Kidney epithelial cell (primary cell): Measurements from ENCODE around the gene EMID1. TPM values are rescaled to one million over a fixed set of nuclear protein-coding genes. Genes with fewer than 3 reads are reported as not detected.
A peak's percentile ranks its signal among the peaks of the same experiment; 100 is the strongest.

Source experiments
- DNase-seq: peaks from one replicate; pipeline ENCODE4 v3.0.0-alpha.2; 2010; ENCODE audit warnings: low read depth
- H3K27me3 ChIP-seq: 2 replicates; pipeline ENCODE4 v1.6.0; 2011; ENCODE audit warnings: low read length; ENCODE audit not compliant: control insufficient read depth, insufficient read depth
- H3K36me3 ChIP-seq: 2 replicates; pipeline ENCODE4 v1.5.1; 2011; ENCODE audit warnings: low read length; ENCODE audit not compliant: control insufficient read depth, insufficient read depth
- H3K4me3 ChIP-seq: 2 replicates; pipeline ENCODE4 v1.5.1; 2011; ENCODE audit warnings: low read depth, mild to moderate bottlenecking, control low read depth, low read length
- total RNA-seq: library from RNA; depleted of rRNA; stranded (reverse); fragments of >200 nt; gene quantifications from 2 replicates; pipeline ENCODE4 v1.2.3, GENCODE V29; 2015
- TF ChIP-seq, protein P1 (sequence below): IDR thresholded peaks from 2 replicates; pipeline ENCODE4 v1.5.1; 2011; ENCODE audit warnings: mild to moderate bottlenecking, moderate library complexity, low read length, control low read depth, inconsistent platforms; ENCODE audit not compliant: insufficient read depth, poor library complexity, severe bottlenecking

Gene EMID1
- total RNA-seq, 1 donor from 2014 or later, result 2.2 TPM

DNA sequence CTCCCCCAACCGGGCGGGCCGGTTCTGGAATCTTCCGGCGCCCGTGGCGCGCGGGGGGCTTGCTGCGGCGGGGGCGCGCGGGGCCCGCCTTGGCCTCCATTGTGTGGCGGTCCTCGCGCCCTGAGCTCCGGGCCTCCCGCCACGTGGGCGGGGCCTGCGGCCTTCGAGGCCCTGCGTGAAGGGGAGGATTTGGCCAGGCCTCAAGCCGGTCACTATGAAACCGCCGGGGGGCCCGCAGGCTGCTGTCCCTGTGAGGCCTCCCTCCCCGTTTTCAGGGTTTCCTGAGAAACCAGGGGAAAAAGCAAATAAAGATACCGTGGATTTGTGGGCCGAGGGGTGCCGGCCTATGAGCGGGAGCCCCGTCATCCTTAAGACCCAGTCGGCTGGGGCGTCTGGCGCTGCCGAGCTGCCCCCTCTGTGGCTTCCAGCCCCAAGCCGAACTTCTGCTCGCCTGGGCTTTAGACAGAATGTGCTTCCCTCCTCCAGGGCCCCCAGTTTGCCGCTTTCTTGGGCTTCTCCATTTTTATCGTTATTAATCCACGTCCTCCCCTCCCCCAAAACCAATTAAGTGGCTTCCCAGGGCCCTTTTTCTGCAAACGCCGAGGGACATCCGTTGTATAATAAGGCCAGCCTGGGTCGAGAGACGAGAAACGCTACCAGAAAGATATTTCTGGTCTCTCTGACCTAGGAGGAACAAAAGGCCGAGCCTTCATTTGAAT lies 63.0 kb downstream of the EMID1 start:
- peak overlapping the region; percentile 76 for H3K4me3 ChIP-seq
- H3K27me3 ChIP-seq, result no peaks in the 10 kb centered on the region
- no peak for DNase-seq
- H3K36me3 ChIP-seq, result no peaks in the 10 kb centered on the region
- TF ChIP-seq, protein P1, sequence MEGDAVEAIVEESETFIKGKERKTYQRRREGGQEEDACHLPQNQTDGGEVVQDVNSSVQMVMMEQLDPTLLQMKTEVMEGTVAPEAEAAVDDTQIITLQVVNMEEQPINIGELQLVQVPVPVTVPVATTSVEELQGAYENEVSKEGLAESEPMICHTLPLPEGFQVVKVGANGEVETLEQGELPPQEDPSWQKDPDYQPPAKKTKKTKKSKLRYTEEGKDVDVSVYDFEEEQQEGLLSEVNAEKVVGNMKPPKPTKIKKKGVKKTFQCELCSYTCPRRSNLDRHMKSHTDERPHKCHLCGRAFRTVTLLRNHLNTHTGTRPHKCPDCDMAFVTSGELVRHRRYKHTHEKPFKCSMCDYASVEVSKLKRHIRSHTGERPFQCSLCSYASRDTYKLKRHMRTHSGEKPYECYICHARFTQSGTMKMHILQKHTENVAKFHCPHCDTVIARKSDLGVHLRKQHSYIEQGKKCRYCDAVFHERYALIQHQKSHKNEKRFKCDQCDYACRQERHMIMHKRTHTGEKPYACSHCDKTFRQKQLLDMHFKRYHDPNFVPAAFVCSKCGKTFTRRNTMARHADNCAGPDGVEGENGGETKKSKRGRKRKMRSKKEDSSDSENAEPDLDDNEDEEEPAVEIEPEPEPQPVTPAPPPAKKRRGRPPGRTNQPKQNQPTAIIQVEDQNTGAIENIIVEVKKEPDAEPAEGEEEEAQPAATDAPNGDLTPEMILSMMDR, result no peak

DNA sequence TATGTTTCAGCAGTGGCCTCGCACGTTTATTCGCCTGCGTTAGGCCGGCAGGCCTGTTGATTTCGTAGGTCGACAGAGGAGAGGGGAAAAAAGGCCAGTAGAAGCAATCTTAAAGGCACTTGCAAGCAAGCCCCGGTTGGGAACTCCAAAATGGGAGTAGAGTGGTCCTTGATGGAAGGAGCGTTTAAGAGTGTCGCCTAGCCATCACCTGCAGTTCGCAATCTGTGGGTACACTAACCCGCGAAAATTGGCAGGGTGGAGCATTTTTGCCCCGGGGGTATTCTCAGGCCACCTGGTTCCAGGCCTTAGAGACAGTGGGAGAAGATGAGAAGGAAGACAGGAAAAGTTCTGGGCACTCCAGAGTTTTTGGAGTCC lies 63.5 kb downstream of the EMID1 start:
- no peaks in the 10 kb centered on the region for H3K27me3 ChIP-seq
- no peaks in the 10 kb centered on the region for H3K36me3 ChIP-seq
- no peak for DNase-seq
- peak overlapping the region; percentile 76 for H3K4me3 ChIP-seq
- TF ChIP-seq, protein P1, result no peak

DNA sequence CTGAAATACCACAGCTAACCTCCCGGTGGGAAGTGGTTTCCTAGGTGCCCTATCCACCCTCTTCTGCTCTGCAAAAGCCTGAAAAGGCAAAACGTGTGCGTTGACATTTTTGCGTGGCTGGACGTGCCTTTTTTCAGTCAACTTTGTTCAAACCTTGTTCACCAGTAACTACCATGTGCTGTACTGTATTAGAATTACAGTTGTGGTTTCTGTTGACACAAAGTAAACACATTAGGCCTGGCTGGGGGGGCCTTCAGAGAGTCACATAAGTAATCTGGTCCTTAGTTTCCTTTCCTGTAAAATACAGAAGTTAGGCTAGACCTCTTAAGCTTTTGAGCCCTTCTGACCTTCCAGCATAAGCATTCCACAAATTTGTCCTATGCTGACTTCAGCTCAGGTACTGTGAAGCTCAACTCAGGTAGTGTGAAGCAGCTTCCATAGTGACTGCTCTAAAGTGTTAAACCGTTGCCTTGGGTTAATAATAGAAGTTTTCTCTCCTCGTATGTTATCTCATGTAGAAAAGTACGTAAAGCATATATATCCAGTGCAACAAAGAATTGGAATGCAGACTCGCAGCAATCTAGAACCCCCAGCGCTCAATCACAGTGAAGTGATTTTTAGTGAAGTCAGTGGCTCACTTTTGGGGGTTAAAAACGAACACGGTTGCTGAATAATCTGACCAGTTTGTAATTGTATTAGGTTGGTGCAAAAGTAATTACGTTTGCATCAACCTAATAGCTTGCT lies 64.2 kb downstream of the EMID1 start:
- peak overlapping the region; percentile 76 for H3K4me3 ChIP-seq
- TF ChIP-seq, protein P1, result no peak
- no peaks in the 10 kb centered on the region for H3K36me3 ChIP-seq
- DNase-seq, result no peak
- no peaks in the 10 kb centered on the region for H3K27me3 ChIP-seq

DNA sequence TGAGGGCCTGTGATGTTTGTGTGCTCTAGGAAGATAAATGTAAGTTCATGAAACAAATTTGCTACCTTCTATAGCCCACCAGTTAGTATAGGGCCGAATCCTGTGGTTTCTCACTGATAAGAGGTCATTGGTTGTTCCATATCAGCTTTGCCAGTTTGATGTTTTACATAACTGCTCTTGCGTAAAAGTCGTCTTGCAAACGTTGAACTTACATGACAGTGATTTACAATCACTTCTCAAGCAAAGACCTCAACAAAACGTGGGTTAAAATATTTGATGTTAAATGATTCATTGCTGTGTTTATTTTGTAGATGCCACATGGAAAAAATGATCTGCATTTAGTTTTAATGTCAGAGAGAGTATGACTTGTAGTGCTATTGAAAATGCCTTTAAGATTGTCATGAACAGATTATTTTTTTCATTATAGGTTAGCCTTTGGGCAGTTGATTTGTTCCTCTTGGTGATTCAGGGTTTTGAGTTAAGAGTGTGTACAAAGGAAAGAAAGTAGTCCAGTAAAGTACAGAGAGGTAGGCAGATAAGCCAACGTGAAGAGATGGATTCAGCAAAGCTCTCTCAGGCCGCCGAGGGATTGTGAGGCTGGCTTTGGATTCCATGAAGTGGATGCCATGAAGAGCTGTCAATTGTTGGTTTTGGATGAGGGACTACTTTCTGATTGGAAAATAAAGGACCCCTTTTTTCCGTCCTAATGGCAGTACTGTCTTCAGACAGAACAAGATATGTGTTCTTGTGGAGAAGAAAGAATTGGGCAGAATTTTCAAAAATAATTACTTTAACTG lies 65.0 kb downstream of the EMID1 start:
- TF ChIP-seq, protein P1, result no peak
- no peak for DNase-seq
- Histone ChIP-seq H3K36me3 (no peaks in the 10 kb centered on the region), H3K4me3 (peak overlapping the region; percentile 76), H3K27me3 (no peaks in the 10 kb centered on the region)

DNA sequence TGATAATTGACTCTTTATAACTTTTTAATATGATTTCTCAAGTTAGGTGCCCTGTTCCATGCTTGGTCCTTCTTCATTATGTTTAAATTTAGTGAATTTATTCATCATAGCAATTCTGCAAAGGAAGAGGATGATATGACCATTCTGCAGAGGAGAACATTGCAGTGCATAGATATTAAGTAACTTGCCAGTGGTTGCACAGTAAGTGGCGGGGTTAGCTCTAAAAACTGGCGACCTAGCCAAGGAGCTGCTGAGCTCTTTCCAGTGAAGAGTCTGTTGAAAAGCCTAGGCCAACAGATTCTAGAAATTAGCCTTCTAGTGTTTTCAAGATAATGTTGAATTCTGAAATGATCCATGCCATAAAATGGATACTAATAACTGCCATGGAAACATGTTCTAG lies 66.9 kb downstream of the EMID1 start:
- no peak for DNase-seq
- Histone ChIP-seq H3K36me3 (peaks cover 1% of the 10 kb centered on the region), H3K27me3 (no peaks in the 10 kb centered on the region), H3K4me3 (no peak overlapping the region)
- TF ChIP-seq, protein P1, result no peak
